Gastrocnemius medialis (tissue), 4 donors: ENCODE data around the gene SLC17A2. TPM values are rescaled to one million over a fixed set of nuclear protein-coding genes. Genes with fewer than 3 reads are reported as not detected.

ENCODE experiments used
- ATAC-seq, 2 donors: fragments of 150-250 bp; one replicate each; pipeline ENCODE4 v1.9.1; 2016
- DNase-seq, 2 donors: peaks; one replicate each; pipeline ENCODE4 v3.0.0-alpha.2; 2019
- H3K27ac ChIP-seq, 4 donors: fragments of 200-600 bp; sonication (generic); 1 replicate in 1 of 4; 2 replicates in 3 of 4; pipeline ENCODE4 v1.5.1; 2016 to 2018; ENCODE audit warnings: mild to moderate bottlenecking in 2 of 4, moderate library complexity in 1 of 4
- H3K27me3 ChIP-seq, 3 donors: fragments of 200-600 bp; sonication (generic) in 2 of 3; 1 replicate in 1 of 3; 2 replicates in 2 of 3; pipeline versions ENCODE4 v1.5.1 to v1.6.0; 2016 to 2019; ENCODE audit warnings: mild to moderate bottlenecking in 1 of 3, moderate library complexity in 1 of 3
- H3K36me3 ChIP-seq, 2 donors: fragments of 200-600 bp; sonication (generic) in 1 of 2; one replicate each; pipeline ENCODE4 v1.5.1; 2017 to 2018
- H3K4me1 ChIP-seq, 2 donors: fragments of 200-600 bp; sonication (generic) in 1 of 2; one replicate each; pipeline ENCODE4 v1.5.1; 2016 to 2017; ENCODE audit warnings: mild to moderate bottlenecking in 2 of 2
- H3K4me3 ChIP-seq, 4 donors: fragments of 200-600 bp; sonication (generic) in 3 of 4; 1 replicate in 1 of 4; 2 replicates in 3 of 4; pipeline ENCODE4 v1.5.1; 2016 to 2019; ENCODE audit warnings: mild to moderate bottlenecking in 2 of 4
- H3K9me3 ChIP-seq, 3 donors: fragments of 200-600 bp; sonication (generic) in 2 of 3; 1 replicate in 1 of 3; 2 replicates in 2 of 3; pipeline ENCODE4 v1.5.1; 2016 to 2019
- POLR2A ChIP-seq, 2 donors: fragments of 450-650 bp; IDR thresholded peaks; one replicate each; pipeline ENCODE4 v1.6.1; 2017; ENCODE audit warnings: antibody characterized with exemption in 2 of 2, mild to moderate bottlenecking in 2 of 2, moderate library complexity in 2 of 2
- in situ Hi-C, 4 donors: fragments of 200-750 bp; cut with MboI; loops; one replicate each; pipeline versions ENCODE4 v1.15.0 to v1.8.0; 2017; ENCODE audit warnings: low sequenced_read_pairs in 4 of 4
- intact Hi-C: fragments of 100-400 bp; cut with DNase I; formaldehyde crosslinking; loops from one replicate; pipeline ENCODE4 v1.15.1; 2023; ENCODE audit warnings: low total_unique reads
- total RNA-seq, 4 donors: library from RNA; depleted of rRNA; stranded (reverse); fragments of >200 nt; gene quantifications; one replicate each; pipeline versions ENCODE4 v1.1.0 to v1.2.3, GENCODE V29; 2016
- TF ChIP-seq, protein P1 (sequence below), 5 experiments: fragments of 450-650 bp in 3 of 5; fragments of 200-600 bp in 2 of 5; sonication (generic) in 2 of 5; IDR thresholded peaks in 4 of 5; conservative IDR thresholded peaks in 1 of 5; 1 replicate in 4 of 5; 2 replicates in 1 of 5; pipeline ENCODE4 v1.5.1; 2016 to 2019; ENCODE audit warnings: antibody characterized with exemption in 5 of 5, mild to moderate bottlenecking in 3 of 5, moderate library complexity in 3 of 5

The SLC17A2 gene
- total RNA-seq, 4 donors from 2014 or later = 0.11 TPM; not detected in 3

DNA sequence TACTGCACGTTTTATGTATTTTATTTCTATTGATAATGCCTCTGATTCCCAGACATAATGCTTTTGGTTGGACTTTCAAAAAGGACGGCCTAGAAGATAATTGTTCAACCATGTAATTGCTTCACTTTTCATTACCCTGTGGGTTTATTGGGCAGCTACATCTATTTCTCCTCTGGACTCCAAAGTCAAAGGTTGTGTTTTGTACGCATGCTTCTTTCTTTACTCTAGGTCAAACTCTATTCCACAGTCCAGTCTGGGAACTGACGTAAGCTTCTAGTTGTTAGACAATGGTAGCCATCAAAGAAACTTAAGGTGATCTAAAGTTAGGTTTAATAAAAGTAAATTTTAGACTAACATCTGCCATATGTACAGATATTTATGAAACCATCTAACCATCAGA is 49.9 kb downstream of the SLC17A2 start:
- Histone ChIP-seq H3K4me1 (no peaks in the 10 kb centered on the region), H3K9me3 (no peaks in the 10 kb centered on the region), H3K27ac (no peak overlapping the region), H3K4me3 (no peak overlapping the region), H3K27me3 (no peaks in the 10 kb centered on the region), H3K36me3 (no peaks in the 10 kb centered on the region)
- in situ Hi-C loops (no loop called here), intact Hi-C loops (no loop called here)
- ATAC-seq (no peak), DNase-seq (no peak)
- TF ChIP-seq, protein P1, sequence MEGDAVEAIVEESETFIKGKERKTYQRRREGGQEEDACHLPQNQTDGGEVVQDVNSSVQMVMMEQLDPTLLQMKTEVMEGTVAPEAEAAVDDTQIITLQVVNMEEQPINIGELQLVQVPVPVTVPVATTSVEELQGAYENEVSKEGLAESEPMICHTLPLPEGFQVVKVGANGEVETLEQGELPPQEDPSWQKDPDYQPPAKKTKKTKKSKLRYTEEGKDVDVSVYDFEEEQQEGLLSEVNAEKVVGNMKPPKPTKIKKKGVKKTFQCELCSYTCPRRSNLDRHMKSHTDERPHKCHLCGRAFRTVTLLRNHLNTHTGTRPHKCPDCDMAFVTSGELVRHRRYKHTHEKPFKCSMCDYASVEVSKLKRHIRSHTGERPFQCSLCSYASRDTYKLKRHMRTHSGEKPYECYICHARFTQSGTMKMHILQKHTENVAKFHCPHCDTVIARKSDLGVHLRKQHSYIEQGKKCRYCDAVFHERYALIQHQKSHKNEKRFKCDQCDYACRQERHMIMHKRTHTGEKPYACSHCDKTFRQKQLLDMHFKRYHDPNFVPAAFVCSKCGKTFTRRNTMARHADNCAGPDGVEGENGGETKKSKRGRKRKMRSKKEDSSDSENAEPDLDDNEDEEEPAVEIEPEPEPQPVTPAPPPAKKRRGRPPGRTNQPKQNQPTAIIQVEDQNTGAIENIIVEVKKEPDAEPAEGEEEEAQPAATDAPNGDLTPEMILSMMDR (IDR thresholded peaks at IDR 0.05 in 4 of 5, conservative IDR thresholded peaks at IDR 0.05 in 1 of 5) = no peak
- no peak for TF ChIP-seq POLR2A (IDR thresholded peaks at IDR 0.05)

DNA sequence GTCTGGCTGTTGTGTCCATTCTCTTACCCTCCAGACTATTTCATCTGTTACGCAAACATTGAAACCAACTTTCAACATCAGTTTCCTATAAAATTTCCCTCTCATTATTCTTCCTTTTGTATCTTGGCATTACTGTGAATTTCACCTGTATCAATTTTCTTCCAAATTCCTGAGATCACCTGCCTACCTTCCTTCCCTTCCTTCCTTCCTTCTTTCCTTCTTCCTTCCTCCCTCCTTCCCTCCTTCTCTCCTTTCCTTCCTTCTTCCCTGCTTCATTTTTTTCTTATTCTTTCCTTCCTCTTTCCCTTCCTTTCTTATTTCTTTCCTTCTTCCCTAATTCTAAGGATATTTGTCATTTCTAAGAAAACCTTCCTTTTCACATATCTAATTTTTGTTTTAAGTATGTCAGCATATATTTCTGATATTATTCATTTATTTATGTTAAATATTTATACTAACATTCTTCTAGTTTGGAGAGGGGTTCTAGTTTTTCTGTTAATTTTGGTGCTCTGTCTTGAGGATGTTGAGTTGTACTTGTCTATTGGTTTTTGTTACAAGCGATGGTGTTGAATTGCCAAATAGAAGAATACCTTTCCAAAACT is 51.7 kb downstream of the SLC17A2 start:
- Histone ChIP-seq H3K4me1 (no peaks in the 10 kb centered on the region), H3K9me3 (no peaks in the 10 kb centered on the region), H3K36me3 (no peaks in the 10 kb centered on the region), H3K27ac (no peak overlapping the region), H3K4me3 (no peak overlapping the region), H3K27me3 (no peaks in the 10 kb centered on the region)
- no peak for DNase-seq
- in situ Hi-C loops = no loop called here
- no peak for TF ChIP-seq POLR2A (IDR thresholded peaks at IDR 0.05)
- TF ChIP-seq, protein P1 (IDR thresholded peaks at IDR 0.05 in 4 of 5, conservative IDR thresholded peaks at IDR 0.05 in 1 of 5) = no peak
- no peak for ATAC-seq
- intact Hi-C loops = no loop called here

DNA sequence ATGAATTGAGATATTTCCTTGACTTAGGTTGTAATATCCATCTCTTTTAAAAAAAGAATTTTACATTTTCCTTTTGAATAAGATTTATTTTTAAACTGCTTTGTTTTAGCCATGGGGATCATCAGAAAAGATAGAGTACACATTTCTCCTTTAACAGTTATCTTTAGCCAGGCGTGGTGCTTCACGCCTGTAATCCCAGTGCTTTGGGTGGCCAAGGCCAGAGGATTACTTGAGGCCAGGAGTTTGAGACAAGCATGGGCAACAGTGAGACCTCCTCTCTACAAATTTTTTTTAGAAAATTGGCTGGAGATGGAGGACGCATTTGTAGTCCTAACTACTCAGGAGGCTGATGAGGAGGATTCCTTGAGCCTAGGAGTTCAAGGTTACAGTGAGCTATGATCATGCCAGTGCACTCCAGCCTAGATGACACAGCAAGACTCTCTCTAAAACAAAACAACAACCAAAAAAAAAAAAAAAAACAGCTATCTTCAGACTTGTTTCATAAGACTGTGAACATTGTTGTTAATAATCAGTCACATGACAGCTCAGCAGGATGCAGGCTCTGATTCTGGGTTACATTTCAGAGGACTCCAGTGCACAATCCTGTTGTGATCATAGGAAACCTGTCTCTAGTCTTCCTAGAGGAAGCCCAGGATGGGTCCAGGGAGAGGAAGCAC is 54.4 kb downstream of the SLC17A2 start:
- TF ChIP-seq, protein P1 (IDR thresholded peaks at IDR 0.05 in 4 of 5, conservative IDR thresholded peaks at IDR 0.05 in 1 of 5) = no peak
- no peak for TF ChIP-seq POLR2A (IDR thresholded peaks at IDR 0.05)
- no peaks in the 10 kb centered on the region for H3K4me1 ChIP-seq
- intact Hi-C loops = no loop called here
- no peaks in the 10 kb centered on the region for H3K36me3 ChIP-seq
- H3K4me3 ChIP-seq = no peak overlapping the region
- no peaks in the 10 kb centered on the region for H3K9me3 ChIP-seq
- DNase-seq = no peak
- H3K27ac ChIP-seq = no peak overlapping the region
- ATAC-seq = no peak
- in situ Hi-C loops = no loop called here
- H3K27me3 ChIP-seq = no peaks in the 10 kb centered on the region

DNA sequence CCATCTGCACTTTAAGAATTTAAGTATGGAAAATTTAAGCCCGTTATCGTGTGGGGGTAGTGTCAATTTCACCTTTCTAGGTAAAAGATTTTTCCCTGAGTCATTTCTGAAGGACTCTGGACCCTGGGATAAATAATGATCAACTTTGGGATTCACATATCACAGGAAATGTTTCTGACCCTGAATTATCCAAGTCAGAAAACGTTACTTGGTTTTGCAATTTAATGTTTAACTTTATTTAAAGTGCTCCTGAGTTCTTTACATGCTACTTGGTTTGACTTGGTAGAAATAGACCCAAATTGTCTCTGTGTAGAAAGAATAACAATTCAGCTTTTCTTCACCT is 55.0 kb downstream of the SLC17A2 start:
- DNase-seq (no peak), ATAC-seq (no peak)
- in situ Hi-C loops (no loop called here), intact Hi-C loops (no loop called here)
- Histone ChIP-seq H3K36me3 (no peaks in the 10 kb centered on the region), H3K9me3 (no peaks in the 10 kb centered on the region), H3K4me3 (no peak overlapping the region), H3K27me3 (no peaks in the 10 kb centered on the region), H3K27ac (no peak overlapping the region), H3K4me1 (no peaks in the 10 kb centered on the region)
- TF ChIP-seq, protein P1 (IDR thresholded peaks at IDR 0.05 in 4 of 5, conservative IDR thresholded peaks at IDR 0.05 in 1 of 5) = no peak
- no peak for TF ChIP-seq POLR2A (IDR thresholded peaks at IDR 0.05)
